CD4-positive, alpha-beta T cell treated with Interleukin-6 for 4 hours (primary cell): Measurements from ENCODE around the gene DNAJB11.
"Not testable (repeated sequence)": the region's sequence is repeated elsewhere in the genome, so short reads cannot be mapped to it uniquely, and the experiment has no call there.

Experiments used
- DNase-seq: peaks from one replicate; pipeline ENCODE4 v3.0.0-alpha.2; 2020; ENCODE audit warnings: mixed read lengths

DNAJB11 gene

DNA sequence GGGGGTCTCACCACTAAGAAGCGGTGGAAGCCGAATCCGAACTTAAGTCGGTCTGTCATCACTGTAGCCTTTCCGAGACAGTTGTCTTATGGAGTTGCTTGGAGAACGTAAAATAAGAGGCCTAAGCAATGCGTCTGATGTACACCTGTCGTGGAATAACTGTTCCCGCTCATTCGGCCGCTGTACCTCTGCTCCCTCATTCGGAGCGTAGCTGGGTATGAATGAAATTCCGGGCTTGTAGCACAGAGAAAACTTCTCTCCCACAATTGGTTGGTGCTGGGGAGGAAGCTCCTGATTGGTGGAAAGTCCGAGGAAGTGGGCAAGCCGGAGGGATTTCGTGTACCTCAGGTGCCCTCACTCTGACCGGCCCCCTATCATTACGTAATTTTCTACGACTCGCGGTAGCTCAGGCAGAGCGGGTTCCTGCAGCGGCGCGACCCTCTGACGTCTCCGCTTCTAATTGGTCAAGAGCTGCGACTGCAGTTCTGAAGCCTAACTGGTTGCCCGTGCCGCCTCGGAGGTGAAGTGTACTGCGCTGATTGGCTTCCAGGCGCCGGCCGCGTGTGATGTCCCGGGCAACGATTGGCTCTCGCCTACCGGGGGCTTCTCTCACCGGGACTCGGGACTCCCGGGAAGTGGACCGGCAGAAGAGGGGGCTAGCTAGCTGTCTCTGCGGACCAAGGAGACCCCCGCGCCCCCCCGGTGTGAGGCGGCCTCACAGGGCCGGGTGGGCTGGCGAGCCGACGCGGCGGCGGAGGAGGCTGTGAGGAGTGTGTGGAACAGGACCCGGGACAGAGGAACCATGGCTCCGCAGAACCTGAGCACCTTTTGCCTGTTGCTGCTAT, at the start of gene DNAJB11:
Gene DNAJB11, plus strand, starts transcription at position 625 of the 845 bp plus-strand sequence. Its CDS starts 178 bp downstream, at position 803.
- peak; percentile 98 for DNase-seq

- no peak for DNase-seq
Observed at GRCh38 chr3:186520957-186521842, 49.3 kb upstream of the DNAJB11 start.

GRCh38 chr3:186523022-186523421, 47.5 kb upstream of the DNAJB11 start:
- DNase-seq, result no peak

- DNase-seq, result no peak
Observed at GRCh38 chr3:186523434-186523833, 47.1 kb upstream of the DNAJB11 start.

DNA sequence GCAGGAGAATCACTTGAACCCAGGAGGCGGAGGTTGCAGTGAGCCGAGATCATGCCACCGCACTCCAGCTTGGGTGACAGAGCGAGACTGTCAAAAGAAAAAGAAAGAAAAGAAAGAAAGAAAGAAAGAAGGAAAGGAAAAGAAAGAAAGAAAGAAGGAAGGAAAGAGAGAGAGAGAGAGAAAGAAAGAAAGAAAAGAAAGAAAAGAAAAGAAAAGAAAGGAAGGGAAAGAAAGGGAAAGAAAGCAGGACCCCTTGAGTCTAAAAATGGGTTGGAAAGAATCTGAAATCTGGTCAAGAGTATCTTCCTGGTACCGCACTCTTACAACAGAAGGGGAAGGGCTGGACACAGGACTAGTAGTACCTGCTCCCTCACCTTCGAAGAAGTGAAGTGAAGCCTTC, 45.9 kb upstream of the DNAJB11 start:
- DNase-seq, result no peak

DNA sequence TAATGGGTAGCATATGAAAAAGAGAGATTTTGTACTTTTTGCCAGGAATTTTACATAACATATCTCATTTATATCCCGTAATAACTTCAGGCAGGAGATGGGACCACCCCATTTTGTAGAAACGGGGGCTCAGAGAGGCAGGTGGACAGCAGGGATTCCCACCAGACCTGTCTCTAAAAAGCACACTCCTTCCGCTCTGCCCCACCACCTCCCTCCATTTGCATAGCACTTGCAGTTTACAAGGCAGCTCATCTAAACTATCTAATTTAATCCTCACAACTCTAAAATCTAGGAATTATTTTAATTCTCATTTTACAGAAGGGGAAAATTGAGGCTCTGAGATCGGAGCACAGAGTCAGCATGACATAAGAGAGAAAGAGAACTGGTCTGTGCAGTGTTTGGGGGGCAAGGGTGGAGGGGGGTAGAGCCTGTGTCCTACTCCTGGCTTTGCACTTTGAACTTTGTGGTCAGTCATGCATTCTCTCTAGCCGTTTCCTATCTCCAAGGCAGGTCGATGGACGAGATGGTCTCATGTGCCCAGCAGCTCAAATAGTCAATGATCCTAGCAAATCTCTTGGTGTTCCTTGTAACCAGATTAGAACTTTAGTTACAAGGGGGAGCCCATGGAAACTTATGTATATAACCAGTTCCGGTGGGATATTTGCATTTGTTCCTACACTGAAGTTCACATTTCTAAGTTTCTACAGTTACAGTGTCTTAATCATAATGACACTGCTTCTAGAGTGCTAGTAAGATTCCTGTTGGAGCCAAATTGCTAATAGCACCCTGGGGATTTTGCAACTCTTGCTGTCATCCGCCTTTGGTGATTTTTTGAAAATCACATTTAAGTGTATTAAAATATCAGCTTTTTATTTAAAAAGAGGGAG, 44.9 kb upstream of the DNAJB11 start:
- no peak for DNase-seq

DNA sequence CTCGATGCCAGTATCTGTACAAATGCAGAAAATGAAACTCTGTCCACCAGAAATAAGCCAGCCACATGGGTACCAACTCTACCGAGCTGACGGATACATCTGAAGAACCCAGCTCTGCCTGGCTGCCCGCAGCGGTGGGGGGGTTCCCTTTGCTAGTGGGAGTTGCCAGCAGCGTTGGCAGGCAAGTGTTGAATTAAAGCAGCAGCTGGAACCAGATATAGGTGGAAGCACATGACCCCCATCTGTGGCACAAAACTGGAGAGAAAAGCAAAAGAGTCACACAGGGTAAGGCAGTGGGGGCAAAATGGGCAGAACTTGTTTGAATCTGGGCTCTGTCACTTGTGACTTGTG, 44.3 kb upstream of the DNAJB11 start:
- no peak for DNase-seq

- no peak for DNase-seq
Observed at GRCh38 chr3:186529201-186529999, 41.1 kb upstream of the DNAJB11 start.

DNA sequence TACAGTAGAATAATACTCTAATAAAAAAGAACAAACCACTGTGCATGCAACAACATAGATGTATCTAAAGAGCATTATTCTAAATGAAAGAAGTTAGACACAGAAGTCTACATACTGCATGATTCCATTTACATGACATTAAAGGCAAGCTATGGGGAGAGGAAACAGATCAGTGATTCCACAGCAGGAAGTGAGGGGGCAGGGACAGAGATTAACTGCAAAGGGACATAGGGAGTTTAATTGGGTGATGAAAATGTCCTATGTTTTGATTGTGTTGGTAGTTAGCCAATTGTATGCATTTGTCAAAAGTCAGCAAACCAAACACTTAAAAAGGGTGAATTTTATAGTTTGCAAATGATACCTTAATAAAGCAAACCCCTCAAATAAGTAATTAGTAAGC, 40.1 kb upstream of the DNAJB11 start:
- DNase-seq, result no peak

- not testable (repeated sequence) for DNase-seq
Observed at GRCh38 chr3:186531694-186532093, 38.8 kb upstream of the DNAJB11 start.

- no peak for DNase-seq
Observed at GRCh38 chr3:186532598-186533072, 37.9 kb upstream of the DNAJB11 start.

DNA sequence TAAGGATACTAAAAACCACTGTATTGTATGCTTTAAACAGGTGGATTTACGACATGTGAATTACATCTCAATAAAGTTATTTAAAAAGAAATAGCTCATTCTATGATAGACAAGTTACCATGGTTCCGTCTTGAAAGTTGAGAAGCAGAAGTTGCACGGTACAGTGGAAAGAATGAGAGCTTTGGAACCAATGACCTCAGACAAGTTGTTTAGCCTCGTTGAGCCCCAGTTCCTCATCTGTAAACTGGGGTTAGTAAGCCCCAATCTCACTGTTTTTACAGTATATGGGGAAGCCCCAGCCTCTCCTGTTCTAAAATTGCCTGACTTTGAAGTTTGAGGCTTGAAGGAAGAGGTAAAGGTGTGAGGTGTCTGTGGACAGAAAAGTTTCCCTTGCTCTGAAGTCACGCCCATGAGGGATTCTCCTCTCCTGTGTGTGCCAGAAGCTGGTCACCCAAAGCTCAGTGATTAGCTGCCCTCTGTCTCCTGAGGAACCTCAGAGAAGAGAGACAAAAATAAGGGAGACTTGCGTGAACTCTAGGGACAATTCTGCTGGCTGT, 36.3 kb upstream of the DNAJB11 start:
- DNase-seq, result no peak

DNA sequence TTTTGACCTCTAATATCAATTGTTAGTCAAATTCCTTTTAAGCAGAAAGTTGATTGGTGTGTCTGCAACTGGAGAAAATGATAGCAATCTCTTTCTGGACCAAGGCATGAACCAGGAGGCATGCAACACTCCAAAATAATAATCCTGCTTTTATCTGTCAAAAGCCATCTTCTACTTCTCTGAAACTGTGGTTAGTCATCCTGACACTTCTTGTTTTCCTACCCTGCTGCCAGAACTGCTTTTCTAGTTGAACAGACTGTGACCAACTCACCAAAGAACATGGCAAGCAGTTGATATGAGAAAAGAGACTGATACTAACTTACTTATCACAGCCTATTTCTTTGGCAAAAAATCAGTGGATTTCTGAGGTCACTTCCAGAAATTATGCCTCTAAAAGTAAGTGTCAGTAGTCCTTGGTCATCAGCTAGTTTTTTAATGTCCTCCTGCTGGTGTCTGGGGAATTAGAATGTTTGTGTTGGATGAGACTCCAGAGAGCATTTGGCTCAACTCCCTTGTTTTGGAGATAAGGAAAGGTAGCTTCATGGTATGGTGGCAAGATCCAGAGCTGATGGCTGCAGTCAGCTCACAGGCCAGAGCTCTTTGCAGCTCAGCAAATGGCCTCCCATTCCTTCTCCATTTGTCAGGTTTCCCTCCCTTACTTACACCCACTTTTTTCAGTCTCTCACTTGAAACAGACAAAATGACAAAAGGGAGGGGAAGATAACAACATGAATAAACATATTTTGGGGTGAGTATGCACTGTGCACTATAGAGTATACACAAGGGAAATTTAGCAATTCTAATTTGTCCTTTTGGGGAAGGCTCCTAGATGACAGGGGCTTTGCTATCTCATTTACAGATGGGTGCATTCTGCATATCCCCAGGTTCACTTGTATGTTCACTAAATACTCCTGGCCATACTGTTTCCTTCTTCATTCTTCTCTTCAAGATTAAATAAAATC, 33.4 kb upstream of the DNAJB11 start:
- no peak for DNase-seq

GRCh38 chr3:186538779-186539178, 31.7 kb upstream of the DNAJB11 start:
- no peak for DNase-seq

- DNase-seq, result peak; percentile 87
Observed at GRCh38 chr3:186540221-186540834, 30.2 kb upstream of the DNAJB11 start.

GRCh38 chr3:186540835-186541226, 29.7 kb upstream of the DNAJB11 start:
- DNase-seq, result no peak

- no peak for DNase-seq
Observed at GRCh38 chr3:186544281-186544680, 26.2 kb upstream of the DNAJB11 start, which contains the start of gene CRYGS. Gene CRYGS, minus strand, starts transcription at chr3:186544380. Its CDS starts 54 bp downstream, at chr3:186544326.

DNA sequence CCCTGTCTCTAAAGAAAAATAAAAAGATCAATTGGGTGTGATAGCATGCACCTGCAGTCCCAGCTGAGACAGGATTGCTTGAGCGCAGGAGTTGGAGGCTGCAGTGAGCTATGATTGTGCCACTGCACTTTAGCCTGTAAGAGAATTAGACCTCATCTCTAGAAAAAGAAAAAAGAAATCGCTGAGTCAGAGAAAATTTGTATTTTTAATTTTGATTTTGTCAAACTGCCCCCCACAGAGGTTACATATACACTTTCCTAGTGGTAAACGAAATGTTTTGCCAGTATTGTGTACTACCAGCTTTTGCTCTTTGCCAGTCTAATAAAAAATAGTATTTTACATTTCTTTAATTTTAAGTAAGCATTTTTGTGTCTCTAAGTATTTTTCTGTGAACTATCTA, 21.0 kb upstream of the DNAJB11 start:
- no peak for DNase-seq

DNA sequence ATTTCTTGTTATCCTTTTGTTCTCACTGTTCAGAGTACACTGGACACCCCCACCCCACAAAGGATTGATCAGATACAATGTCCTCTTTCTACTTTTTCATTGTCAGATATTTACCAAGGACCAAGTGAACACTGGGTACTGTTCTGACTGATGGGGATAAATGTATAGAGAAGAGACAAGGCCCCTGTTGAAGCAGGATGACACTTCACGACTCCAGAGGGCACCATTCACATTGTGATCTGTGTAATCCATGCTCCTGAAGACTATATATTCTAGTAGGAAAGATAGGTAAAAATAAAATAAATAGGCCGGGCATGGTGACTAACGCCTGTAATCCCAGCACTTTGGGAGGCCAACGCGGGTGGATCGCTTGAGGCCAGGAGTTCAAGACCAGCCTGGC, 19.1 kb upstream of the DNAJB11 start:
- DNase-seq, result no peak
